Keratinocyte (primary cell): ENCODE measurements around the gene NAA35. TPM values are rescaled to one million over a fixed set of nuclear protein-coding genes. Genes with fewer than 3 reads are reported as not detected.
"Not testable (repeated sequence)": the region's sequence is repeated elsewhere in the genome, so short reads cannot be mapped to it uniquely, and the experiment has no call there.

Experiments used
- DNase-seq: peaks from one replicate; pipeline ENCODE4 v3.0.0-alpha.2; 2011; ENCODE audit warnings: low read depth, missing footprints, low spot score
- FAIRE-seq: peaks from 2 replicates; lab custom pipeline; 2011; peaks lifted over from hg19 to GRCh38; lab: Jason Lieb, UNC
- H2AFZ ChIP-seq: 2 replicates; pipeline ENCODE4 v1.6.0; 2012; ENCODE audit warnings: low read length, control low read depth, inconsistent platforms; ENCODE audit not compliant: control insufficient read depth
- H3K27ac ChIP-seq: 2 replicates; pipeline ENCODE4 v1.5.1; 2011; ENCODE audit warnings: low read length; ENCODE audit not compliant: control insufficient read depth, insufficient read depth
- H3K27me3 ChIP-seq: 3 replicates; pipeline ENCODE4 v1.6.0; 2011; ENCODE audit warnings: low read length; ENCODE audit not compliant: control insufficient read depth, insufficient read depth; ENCODE audit errors: extremely low read depth
- H3K36me3 ChIP-seq, 2 experiments: 2 replicates in 1 of 2; 3 replicates in 1 of 2; pipeline ENCODE4 v1.5.1; 2011; ENCODE audit warnings: low read length in 2 of 2, mild to moderate bottlenecking in 1 of 2; ENCODE audit not compliant: control insufficient read depth in 2 of 2, insufficient read depth in 2 of 2; ENCODE audit errors: extremely low read depth in 1 of 2
- H3K4me1 ChIP-seq: 3 replicates; pipeline ENCODE4 v1.5.1; 2011; ENCODE audit warnings: low read length; ENCODE audit not compliant: control insufficient read depth, insufficient read depth; ENCODE audit errors: extremely low read depth
- H3K4me2 ChIP-seq: 3 replicates; pipeline ENCODE4 v1.6.0; 2011; ENCODE audit warnings: low read depth, low read length; ENCODE audit not compliant: control insufficient read depth, insufficient read depth; ENCODE audit errors: extremely low read depth
- H3K4me3 ChIP-seq, 3 experiments: fragments of 200-600 bp in 1 of 3; sonication (generic) in 1 of 3; 2 replicates in 2 of 3; 3 replicates in 1 of 3; pipeline ENCODE4 v1.5.1; 2011 to 2016; ENCODE audit warnings: low read length in 3 of 3, mild to moderate bottlenecking in 3 of 3, control low read depth in 2 of 3, inconsistent platforms in 1 of 3, low read depth in 1 of 3, mixed read lengths in 1 of 3, mixed run types in 1 of 3, moderate library complexity in 1 of 3; ENCODE audit not compliant: control insufficient read depth in 2 of 3, insufficient read depth in 2 of 3; ENCODE audit errors: extremely low read depth in 1 of 3
- H3K79me2 ChIP-seq: 2 replicates; pipeline ENCODE4 v1.6.0; 2012; ENCODE audit warnings: low read length; ENCODE audit not compliant: control insufficient read depth, insufficient read depth
- H3K9ac ChIP-seq: 3 replicates; pipeline ENCODE4 v1.6.0; 2011; ENCODE audit warnings: low read length; ENCODE audit not compliant: control insufficient read depth, insufficient read depth; ENCODE audit errors: extremely low read depth
- H3K9me1 ChIP-seq: 3 replicates; pipeline ENCODE4 v1.6.0; 2011; ENCODE audit warnings: low read length; ENCODE audit not compliant: control insufficient read depth, insufficient read depth; ENCODE audit errors: extremely low read depth
- H3K9me3 ChIP-seq: 2 replicates; pipeline ENCODE4 v1.5.1; 2012; ENCODE audit warnings: low read depth, low read length; ENCODE audit not compliant: control insufficient read depth
- H4K20me1 ChIP-seq: 3 replicates; pipeline ENCODE4 v1.6.0; 2011; ENCODE audit warnings: low read length; ENCODE audit not compliant: control insufficient read depth, insufficient read depth; ENCODE audit errors: extremely low read depth
- CTCF ChIP-seq, 3 experiments: IDR thresholded peaks in 1 of 3; conservative IDR thresholded peaks in 1 of 3; optimal IDR thresholded peaks in 1 of 3; 2 replicates in 2 of 3; 3 replicates in 1 of 3; pipeline versions ENCODE3 to v1.5.1; 2011; ENCODE audit warnings: low read length in 3 of 3, mild to moderate bottlenecking in 3 of 3, moderate library complexity in 2 of 3, control low read depth in 1 of 3, inconsistent platforms in 1 of 3; ENCODE audit not compliant: insufficient read depth in 2 of 3; ENCODE audit errors: extremely low read depth in 1 of 3
- EZH2 ChIP-seq: IDR thresholded peaks from one replicate; pipeline ENCODE4 v1.6.1; 2012; ENCODE audit warnings: inconsistent platforms, mild to moderate bottlenecking, low read length, moderate library complexity
- dilution Hi-C: fragments of 300-500 bp; cut with MboI; formaldehyde crosslinking; loops from one replicate; pipeline ENCODE4 v1.7.0; 2020; ENCODE audit warnings: low sequenced_read_pairs; ENCODE audit not compliant: extremely low pct_ligation_motif_present
- polyA plus RNA-seq, 5 experiments: library from polyadenylated mRNA; depleted of rRNA in 3 of 5; stranded (reverse) in 3 of 5; stranded (forward) in 1 of 5; unstranded in 1 of 5; fragments of >200 nt; gene quantifications; 1 replicate in 1 of 5; 2 replicates in 3 of 5; 3 replicates in 1 of 5; pipeline versions ENCODE4 v1.2.1 to v1.2.3, GENCODE V29; 2011 to 2012; ENCODE audit warnings: missing spikeins in 2 of 5, low read depth in 1 of 5, low replicate concordance in 1 of 5

The NAA35 gene
- polyA plus RNA-seq, 1 donor (not counting 4 experiments of a cell fraction or from before 2014, with no cell fraction given) = 33.8 TPM

DNA sequence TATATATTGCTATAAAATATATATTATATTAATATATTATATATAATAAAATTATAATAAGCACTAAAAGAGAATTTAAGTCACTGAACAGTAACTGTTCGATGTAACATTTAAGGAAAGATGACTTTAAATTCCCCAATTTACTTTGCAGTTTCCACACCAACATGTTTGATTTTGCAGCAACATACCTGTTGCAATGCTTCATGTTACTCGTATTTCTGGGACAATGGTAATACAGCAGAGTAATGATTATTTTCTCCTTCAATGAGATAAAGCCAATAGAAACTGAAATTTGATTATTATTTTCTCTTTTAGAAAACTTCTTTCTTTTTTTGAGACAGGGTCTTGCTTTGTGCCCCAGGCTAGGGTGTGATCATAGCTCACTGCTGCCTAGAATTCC lies 9.5 kb upstream of the NAA35 start:
- H3K4me2 ChIP-seq = no peak overlapping the region
- no peak overlapping the region for H3K4me3 ChIP-seq
- no peak for TF ChIP-seq EZH2
- TF ChIP-seq CTCF (optimal IDR thresholded peaks at IDR 0.05 in 1 of 3, IDR thresholded peaks at IDR 0.05 in 1 of 3, conservative IDR thresholded peaks at IDR 0.05 in 1 of 3; ENCODE audit: extremely low read depth in 1 of 3, insufficient read depth in 2 of 3, low read length in 3 of 3) = no peak
- dilution Hi-C loops = no loop called here
- no peaks in the 10 kb centered on the region for H3K9me3 ChIP-seq
- no peaks in the 10 kb centered on the region for H4K20me1 ChIP-seq
- no peaks in the 10 kb centered on the region for H3K36me3 ChIP-seq
- no peaks in the 10 kb centered on the region for H3K9me1 ChIP-seq
- H2AFZ ChIP-seq = no peak overlapping the region
- FAIRE-seq (no peak), DNase-seq (no peak)
- no peaks in the 10 kb centered on the region for H3K4me1 ChIP-seq
- no peaks in the 10 kb centered on the region for H3K79me2 ChIP-seq
- H3K27me3 ChIP-seq = no peaks in the 10 kb centered on the region
- no peak overlapping the region for H3K9ac ChIP-seq
- no peak overlapping the region for H3K27ac ChIP-seq

- H3K4me3 ChIP-seq, H3K79me2 ChIP-seq, H3K9me3 ChIP-seq, H3K4me1 ChIP-seq, H3K9me1 ChIP-seq, H3K27me3 ChIP-seq, H3K4me2 ChIP-seq, FAIRE-seq, dilution Hi-C loops, H4K20me1 ChIP-seq, H3K36me3 ChIP-seq, H3K9ac ChIP-seq, H3K27ac ChIP-seq, DNase-seq, H2AFZ ChIP-seq: not testable (repeated sequence)
These were observed 5.0 kb upstream of the NAA35 start for GRCh38 chr9:85935950-85936349.

- Histone ChIP-seq H3K27me3 (no peaks in the 10 kb centered on the region), H3K9me1 (no peaks in the 10 kb centered on the region), H3K79me2 (peaks cover 43% of the 10 kb centered on the region), H2AFZ (peak overlapping the region; percentile 78), H4K20me1 (peaks cover 2% of the 10 kb centered on the region), H3K9me3 (no peaks in the 10 kb centered on the region), H3K9ac (peak overlapping the region; percentile 92), H3K27ac (peak overlapping the region; percentile 74), H3K36me3 (peaks cover 2 to 13% of the 10 kb centered on the region in 2 experiments), H3K4me3 (peak overlapping the region; percentile 69 to 99 (median 86)), H3K4me2 (peak overlapping the region; percentile 57), H3K4me1 (peaks cover 6% of the 10 kb centered on the region)
- dilution Hi-C loops = no loop called here
- no peak for DNase-seq
- FAIRE-seq = no peak
- TF ChIP-seq EZH2 = no peak
- TF ChIP-seq CTCF (optimal IDR thresholded peaks at IDR 0.05 in 1 of 3, IDR thresholded peaks at IDR 0.05 in 1 of 3, conservative IDR thresholded peaks at IDR 0.05 in 1 of 3; ENCODE audit: extremely low read depth in 1 of 3, insufficient read depth in 2 of 3, low read length in 3 of 3) = no peak
These were observed 593 bp upstream of the NAA35 start for GRCh38 chr9:85940275-85940831.
